CD4-positive, alpha-beta T cell (primary cell): ENCODE results near the gene TRABD2B. TPM values are rescaled to one million over a fixed set of nuclear protein-coding genes. Genes with fewer than 3 reads are reported as not detected.

Experiments used
- ATAC-seq: fragments of 200-7000 bp; cut with Tn5 transposase; one replicate; pipeline ENCODE4 v1.10.0; 2022; ENCODE audit warnings: mild to moderate bottlenecking; ENCODE audit not compliant: poor library complexity
- CTCF ChIA-PET: fragments of 350-600 bp; sonication (Branson Sonifier 250); formaldehyde crosslinking; loops from one replicate; lab custom pipeline; 2021; ENCODE audit warnings: antibody characterized with exemption, inconsistent platforms; lab: Charles Lee
- POLR2A ChIA-PET: fragments of 350-600 bp; sonication (Branson Sonifier 250); formaldehyde crosslinking; loops from one replicate; lab custom pipeline; 2021; ENCODE audit warnings: antibody characterized with exemption, inconsistent platforms; lab: Charles Lee
- DNase-seq, 14 experiments: peaks; one replicate each; pipeline ENCODE4 v3.0.0-alpha.2; 2013 to 2020; ENCODE audit warnings: mixed read lengths in 2 of 14
- H3K27ac ChIP-seq, 2 donors: one replicate each; pipeline versions ENCODE4 v1.5.1 to v1.7.0; 2013; ENCODE audit warnings: low read length in 2 of 2, low read depth in 1 of 2, mild to moderate bottlenecking in 1 of 2
- H3K27me3 ChIP-seq, 2 experiments: 1 replicate in 1 of 2; 2 replicates in 1 of 2; pipeline versions ENCODE4 v1.6.1 to v1.7.0; 2013; ENCODE audit warnings: low read length in 2 of 2, control low read depth in 1 of 2, mild to moderate bottlenecking in 1 of 2, moderate library complexity in 1 of 2; ENCODE audit not compliant: insufficient read depth in 2 of 2, control insufficient read depth in 1 of 2
- H3K36me3 ChIP-seq: one replicate; pipeline ENCODE4 v1.6.1; 2013; ENCODE audit warnings: low read length, control low read depth; ENCODE audit not compliant: insufficient read depth
- H3K4me1 ChIP-seq: one replicate; pipeline ENCODE4 v1.6.1; 2013; ENCODE audit warnings: low read length, control low read depth; ENCODE audit not compliant: insufficient read depth
- H3K4me3 ChIP-seq: one replicate; pipeline ENCODE4 v1.5.1; 2013; ENCODE audit warnings: mild to moderate bottlenecking, low read length, moderate library complexity
- H3K9me3 ChIP-seq, 2 experiments: 1 replicate in 1 of 2; 2 replicates in 1 of 2; pipeline versions ENCODE4 v1.6.1 to v1.7.0; 2013; ENCODE audit warnings: low read length in 2 of 2, mild to moderate bottlenecking in 2 of 2, control low read depth in 1 of 2, moderate library complexity in 1 of 2; ENCODE audit not compliant: control insufficient read depth in 1 of 2, insufficient read depth in 1 of 2
- H3K27ac Mint-ChIP-seq: one replicate; pipeline ENCODE4 v1.8.0; 2020; ENCODE audit warnings: mixed read lengths
- H3K27me3 Mint-ChIP-seq: one replicate; pipeline ENCODE4 v1.8.0; 2021; ENCODE audit warnings: mixed read lengths
- H3K36me3 Mint-ChIP-seq: one replicate; pipeline ENCODE4 v1.8.0; 2021; ENCODE audit warnings: low read depth, mixed read lengths
- H3K4me1 Mint-ChIP-seq: one replicate; pipeline ENCODE4 v1.8.0; 2021; ENCODE audit warnings: low read depth, mixed read lengths
- H3K4me3 Mint-ChIP-seq: one replicate; pipeline ENCODE4 v1.8.0; 2020; ENCODE audit warnings: mild to moderate bottlenecking, mixed read lengths
- H3K9me3 Mint-ChIP-seq: one replicate; pipeline ENCODE4 v1.8.0; 2020; ENCODE audit warnings: mixed read lengths
- intact Hi-C, 2 experiments: fragments of 100-400 bp; cut with DNase I in 1 of 2; cut with micrococcal nuclease in 1 of 2; formaldehyde crosslinking; loops; one replicate each; pipeline versions ENCODE4 v1.15.1 to v1.9.0; 2023 to 2025; cut with DNase I, micrococcal nuclease
- total RNA-seq, 174 experiments: library from RNA in 2 of 174; stranded (reverse) in 2 of 174; gene quantifications; one replicate each; pipeline ENCODE4 v1.2.3 and lab custom pipeline; 2021 to 2026
- TF ChIP-seq, protein P1 (sequence below): fragments of 200-600 bp; IDR thresholded peaks from one replicate; pipeline ENCODE4 v1.8.0; 2022; ENCODE audit warnings: antibody characterized with exemption, mild to moderate bottlenecking

Gene TRABD2B
- total RNA-seq, 2 experiments from 2014 or later, result not detected

DNA sequence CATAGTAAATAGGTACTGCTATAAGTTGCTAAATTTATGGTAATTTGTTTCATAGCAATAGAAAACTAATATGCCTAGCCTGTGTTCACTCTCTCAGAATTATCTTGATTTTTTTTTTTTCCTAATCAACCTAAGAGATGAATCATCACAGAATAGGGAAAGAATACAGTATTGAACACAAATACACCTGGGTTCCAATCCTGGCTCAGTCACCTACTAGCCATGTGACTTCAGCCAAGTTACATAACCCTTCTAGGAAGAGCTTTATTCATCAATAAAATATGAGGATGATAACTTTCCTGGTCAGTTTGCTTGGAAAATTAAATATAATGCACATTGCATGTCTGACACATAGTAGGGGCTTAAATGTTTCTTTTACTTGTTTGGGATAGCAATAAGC, 279.8 kb downstream of the TRABD2B start:
- Histone ChIP-seq H3K36me3 (no peaks in the 10 kb centered on the region), H3K4me3 (no peak overlapping the region), H3K27me3 (peaks cover 18 to 51% of the 10 kb centered on the region in 2 experiments), H3K27ac (no peak overlapping the region), H3K9me3 (no peaks in the 10 kb centered on the region), H3K4me1 (no peaks in the 10 kb centered on the region)
- no peak overlapping the region for H3K4me3 Mint-ChIP-seq
- H3K36me3 Mint-ChIP-seq, result no peaks in the 10 kb centered on the region
- ChIA-PET CTCF (interaction anchor here (0.7 kb wide), 1 partner anchor 9 kb away, joined by 3 read pairs; no protein-coding TSS in a partner anchor), POLR2A (no interaction called here)
- no peak for DNase-seq
- H3K4me1 Mint-ChIP-seq, result no peaks in the 10 kb centered on the region
- H3K9me3 Mint-ChIP-seq, result no peaks in the 10 kb centered on the region
- TF ChIP-seq, protein P1, sequence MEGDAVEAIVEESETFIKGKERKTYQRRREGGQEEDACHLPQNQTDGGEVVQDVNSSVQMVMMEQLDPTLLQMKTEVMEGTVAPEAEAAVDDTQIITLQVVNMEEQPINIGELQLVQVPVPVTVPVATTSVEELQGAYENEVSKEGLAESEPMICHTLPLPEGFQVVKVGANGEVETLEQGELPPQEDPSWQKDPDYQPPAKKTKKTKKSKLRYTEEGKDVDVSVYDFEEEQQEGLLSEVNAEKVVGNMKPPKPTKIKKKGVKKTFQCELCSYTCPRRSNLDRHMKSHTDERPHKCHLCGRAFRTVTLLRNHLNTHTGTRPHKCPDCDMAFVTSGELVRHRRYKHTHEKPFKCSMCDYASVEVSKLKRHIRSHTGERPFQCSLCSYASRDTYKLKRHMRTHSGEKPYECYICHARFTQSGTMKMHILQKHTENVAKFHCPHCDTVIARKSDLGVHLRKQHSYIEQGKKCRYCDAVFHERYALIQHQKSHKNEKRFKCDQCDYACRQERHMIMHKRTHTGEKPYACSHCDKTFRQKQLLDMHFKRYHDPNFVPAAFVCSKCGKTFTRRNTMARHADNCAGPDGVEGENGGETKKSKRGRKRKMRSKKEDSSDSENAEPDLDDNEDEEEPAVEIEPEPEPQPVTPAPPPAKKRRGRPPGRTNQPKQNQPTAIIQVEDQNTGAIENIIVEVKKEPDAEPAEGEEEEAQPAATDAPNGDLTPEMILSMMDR, result no peak
- no peak for ATAC-seq
- peaks cover 91% of the 10 kb centered on the region for H3K27me3 Mint-ChIP-seq
- H3K27ac Mint-ChIP-seq, result no peak overlapping the region
- intact Hi-C loops, result no loop called here

DNA sequence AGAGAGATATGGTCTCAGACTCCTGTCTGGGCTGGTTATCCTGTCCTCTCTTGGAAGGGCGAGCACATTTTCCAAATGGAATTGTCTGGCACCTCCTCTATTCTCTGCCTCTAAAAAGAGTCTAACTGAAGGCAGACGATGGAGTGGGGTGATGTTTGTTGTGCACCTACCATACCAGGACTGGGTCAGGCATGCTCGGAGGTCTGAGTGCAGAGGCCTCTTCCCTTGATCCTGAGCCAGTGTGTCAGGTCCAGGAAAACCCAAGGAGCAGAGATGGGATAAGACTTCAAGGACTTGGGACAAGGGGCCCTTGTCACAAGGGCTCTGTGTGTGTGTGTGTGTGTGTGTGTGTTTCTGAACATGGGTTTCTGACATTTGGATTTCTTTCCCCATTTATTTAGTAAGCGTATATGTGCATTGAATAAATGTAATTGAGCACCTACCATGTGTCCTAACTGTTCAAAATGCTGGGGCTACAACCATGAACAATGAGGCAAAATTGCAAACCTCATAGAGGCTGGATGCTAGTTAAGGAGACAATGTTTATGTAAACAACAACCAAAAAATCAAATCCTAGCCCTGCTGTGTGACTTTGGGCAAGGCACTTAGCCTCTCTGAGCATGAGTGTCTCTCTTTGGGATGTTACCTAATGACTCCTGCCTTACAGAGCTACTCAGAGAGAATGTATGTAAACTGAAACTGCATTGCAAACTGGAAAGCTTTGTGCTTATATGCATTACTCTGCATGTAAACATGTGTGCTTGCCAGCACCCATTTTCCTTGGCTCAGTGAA, 283.0 kb downstream of the TRABD2B start:
- peaks cover 4% of the 10 kb centered on the region for H3K4me1 Mint-ChIP-seq
- ChIA-PET POLR2A (no interaction called here), CTCF (no interaction called here)
- DNase-seq (no peak), ATAC-seq (no peak)
- Histone ChIP-seq H3K36me3 (no peaks in the 10 kb centered on the region), H3K27ac (no peak overlapping the region), H3K4me3 (no peak overlapping the region), H3K27me3 (peaks cover 42 to 72% of the 10 kb centered on the region in 2 experiments), H3K4me1 (peaks cover 18% of the 10 kb centered on the region), H3K9me3 (peaks cover 0 to 8% of the 10 kb centered on the region in 2 experiments)
- intact Hi-C loops, result loop anchor here in 1 of 2 experiments (5.0 kb wide), 1 partner anchor 537 kb away; no protein-coding TSS in a partner anchor
- H3K4me3 Mint-ChIP-seq, result no peak overlapping the region
- peaks cover 90% of the 10 kb centered on the region for H3K27me3 Mint-ChIP-seq
- TF ChIP-seq, protein P1, result no peak
- H3K9me3 Mint-ChIP-seq, result no peaks in the 10 kb centered on the region
- H3K36me3 Mint-ChIP-seq, result no peaks in the 10 kb centered on the region
- no peak overlapping the region for H3K27ac Mint-ChIP-seq

DNA sequence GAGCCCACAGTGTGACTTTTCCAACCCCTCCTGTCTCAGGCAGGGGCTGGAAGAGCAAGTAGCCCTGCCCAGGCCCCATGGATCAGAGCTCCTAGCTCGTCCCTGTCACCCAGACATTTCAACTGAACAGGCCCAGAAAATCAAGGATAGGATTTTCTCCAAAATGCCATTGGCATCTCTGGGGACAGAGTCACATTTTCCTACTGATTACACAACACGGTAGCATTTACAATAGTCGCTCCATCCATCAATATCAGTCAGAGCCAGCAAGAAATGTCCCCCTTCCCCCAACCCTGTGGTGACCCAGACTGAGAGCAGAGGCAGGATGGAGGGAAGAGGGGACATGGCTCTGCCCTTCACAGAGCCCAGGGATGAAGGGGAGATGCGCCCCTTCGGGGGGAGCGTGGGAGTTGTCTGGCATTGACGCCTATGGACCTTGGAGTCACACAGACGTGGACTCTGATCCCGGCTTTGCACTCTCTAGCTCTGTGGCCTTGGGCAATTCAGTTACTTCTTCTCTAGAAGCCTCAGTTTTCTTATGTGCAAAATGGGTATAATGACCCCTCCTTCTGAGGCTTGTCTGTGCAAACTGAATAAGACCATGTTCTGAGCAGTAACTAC, 283.7 kb downstream of the TRABD2B start:
- Histone ChIP-seq H3K27ac (no peak overlapping the region), H3K4me1 (peaks cover 25% of the 10 kb centered on the region), H3K4me3 (no peak overlapping the region), H3K27me3 (peaks cover 49 to 76% of the 10 kb centered on the region in 2 experiments), H3K9me3 (peaks cover 0 to 15% of the 10 kb centered on the region in 2 experiments), H3K36me3 (no peaks in the 10 kb centered on the region)
- Mint-ChIP-seq H3K27me3 (peaks cover 90% of the 10 kb centered on the region), H3K4me3 (no peak overlapping the region), H3K36me3 (no peaks in the 10 kb centered on the region), H3K9me3 (no peaks in the 10 kb centered on the region), H3K4me1 (peaks cover 8% of the 10 kb centered on the region), H3K27ac (no peak overlapping the region)
- POLR2A ChIA-PET, result no interaction called here
- intact Hi-C loops, result loop anchor here in 1 of 2 experiments (5.0 kb wide), 1 partner anchor 536 kb away; no protein-coding TSS in a partner anchor
- ATAC-seq (no peak), DNase-seq (no peak)
- TF ChIP-seq, protein P1, result no peak
- CTCF ChIA-PET, result no interaction called here
